ENCODE results near the gene MYO3B. TPM values are rescaled to one million over a fixed set of nuclear protein-coding genes. Genes with fewer than 3 reads are reported as not detected.

The MYO3B gene
- total RNA-seq, 1 donor from 2014 or later, result not detected

GRCh38 chr2:170235860-170236679 is 58.1 kb downstream of the MYO3B start:
- peaks cover 8% of the 10 kb centered on the region for H3K27me3 Mint-ChIP-seq
- ATAC-seq (ENCODE audit: low read depth) (no peak), DNase-seq (no peak)
- intact Hi-C loops (cut with micrococcal nuclease), result loop anchor here (2.0 kb wide), 1 partner anchor 581 kb away; the partner anchor contains the start of gene GAD1
- POLR2A ChIA-PET, result no interaction called here
- TF ChIP-seq CTCF (IDR thresholded peaks at IDR 0.05), result no peak
- no peak overlapping the region for H3K27ac Mint-ChIP-seq
- CTCF ChIA-PET, result no interaction called here
- H3K4me1 Mint-ChIP-seq, result no peaks in the 10 kb centered on the region
- no peaks in the 10 kb centered on the region for H3K9me3 Mint-ChIP-seq
- H3K4me3 Mint-ChIP-seq, result no peak overlapping the region
- no peaks in the 10 kb centered on the region for H3K36me3 Mint-ChIP-seq (ENCODE audit: low read depth)

GRCh38 chr2:170236680-170237047 is 58.7 kb downstream of the MYO3B start:
- ATAC-seq (ENCODE audit: low read depth), result no peak

GRCh38 chr2:170237572-170238120 is 59.7 kb downstream of the MYO3B start:
- no peaks in the 10 kb centered on the region for H3K9me3 Mint-ChIP-seq
- TF ChIP-seq CTCF (IDR thresholded peaks at IDR 0.05), result no peak
- peaks cover 8% of the 10 kb centered on the region for H3K27me3 Mint-ChIP-seq
- no peak overlapping the region for H3K4me3 Mint-ChIP-seq
- DNase-seq (no peak), ATAC-seq (ENCODE audit: low read depth) (no peak)
- no peak overlapping the region for H3K27ac Mint-ChIP-seq
- ChIA-PET POLR2A (no interaction called here), CTCF (no interaction called here)
- no peaks in the 10 kb centered on the region for H3K4me1 Mint-ChIP-seq
- H3K36me3 Mint-ChIP-seq (ENCODE audit: low read depth), result no peaks in the 10 kb centered on the region
- intact Hi-C loops (cut with micrococcal nuclease), result loop anchor here (2.0 kb wide), 1 partner anchor 579 kb away; the partner anchor contains the start of gene GAD1

More at GRCh38 chr2:170236680-170237047, 58.7 kb downstream of the MYO3B start:
- no peak for DNase-seq
- Mint-ChIP-seq H3K9me3 (no peaks in the 10 kb centered on the region), H3K4me3 (no peak overlapping the region), H3K27me3 (peaks cover 8% of the 10 kb centered on the region), H3K27ac (no peak overlapping the region), H3K4me1 (no peaks in the 10 kb centered on the region), H3K36me3 (ENCODE audit: low read depth) (no peaks in the 10 kb centered on the region)
- ChIA-PET CTCF (no interaction called here), POLR2A (no interaction called here)
- no peak for TF ChIP-seq CTCF (IDR thresholded peaks at IDR 0.05)
- intact Hi-C loops (cut with micrococcal nuclease), result loop anchor here (2.0 kb wide), 1 partner anchor 580 kb away; the partner anchor contains the start of gene GAD1

- no peak for TF ChIP-seq CTCF (IDR thresholded peaks at IDR 0.05)
- peaks cover 8% of the 10 kb centered on the region for H3K27me3 Mint-ChIP-seq
- no peaks in the 10 kb centered on the region for H3K9me3 Mint-ChIP-seq
- H3K27ac Mint-ChIP-seq, result no peak overlapping the region
- no peaks in the 10 kb centered on the region for H3K36me3 Mint-ChIP-seq (ENCODE audit: low read depth)
- no peak overlapping the region for H3K4me3 Mint-ChIP-seq
- ATAC-seq (ENCODE audit: low read depth) (no peak), DNase-seq (no peak)
- POLR2A ChIA-PET, result no interaction called here
- H3K4me1 Mint-ChIP-seq, result no peaks in the 10 kb centered on the region
- CTCF ChIA-PET, result no interaction called here
- intact Hi-C loops (cut with micrococcal nuclease), result no loop called here
Measured at GRCh38 chr2:170238776-170239175, 60.8 kb downstream of the MYO3B start.

- ATAC-seq (ENCODE audit: low read depth) (no peak), DNase-seq (no peak)
- CTCF ChIA-PET, result no interaction called here
- intact Hi-C loops (cut with micrococcal nuclease), result no loop called here
- H3K4me1 Mint-ChIP-seq, result no peaks in the 10 kb centered on the region
- H3K9me3 Mint-ChIP-seq, result no peaks in the 10 kb centered on the region
- H3K27me3 Mint-ChIP-seq, result peaks cover 12% of the 10 kb centered on the region
- POLR2A ChIA-PET, result no interaction called here
- no peak for TF ChIP-seq CTCF (IDR thresholded peaks at IDR 0.05)
- no peak overlapping the region for H3K27ac Mint-ChIP-seq
- no peak overlapping the region for H3K4me3 Mint-ChIP-seq
- no peaks in the 10 kb centered on the region for H3K36me3 Mint-ChIP-seq (ENCODE audit: low read depth)
Measured at GRCh38 chr2:170240629-170241028, 62.7 kb downstream of the MYO3B start.

Data from activated B cell treated with CpG ODN at 0.5 μM for 24 hours (primary cell).